HK-2 (cell line): Measurements from ENCODE around the gene POU2AF1.
A peak's percentile ranks its signal among the peaks of the same experiment; 100 is the strongest.

ENCODE experiments used
- DNase-seq: peaks from one replicate; pipeline ENCODE4 v3.0.0-alpha.2; 2018; ENCODE audit not compliant: unreplicated experiment

The POU2AF1 gene, protein sequence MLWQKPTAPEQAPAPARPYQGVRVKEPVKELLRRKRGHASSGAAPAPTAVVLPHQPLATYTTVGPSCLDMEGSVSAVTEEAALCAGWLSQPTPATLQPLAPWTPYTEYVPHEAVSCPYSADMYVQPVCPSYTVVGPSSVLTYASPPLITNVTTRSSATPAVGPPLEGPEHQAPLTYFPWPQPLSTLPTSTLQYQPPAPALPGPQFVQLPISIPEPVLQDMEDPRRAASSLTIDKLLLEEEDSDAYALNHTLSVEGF

DNA sequence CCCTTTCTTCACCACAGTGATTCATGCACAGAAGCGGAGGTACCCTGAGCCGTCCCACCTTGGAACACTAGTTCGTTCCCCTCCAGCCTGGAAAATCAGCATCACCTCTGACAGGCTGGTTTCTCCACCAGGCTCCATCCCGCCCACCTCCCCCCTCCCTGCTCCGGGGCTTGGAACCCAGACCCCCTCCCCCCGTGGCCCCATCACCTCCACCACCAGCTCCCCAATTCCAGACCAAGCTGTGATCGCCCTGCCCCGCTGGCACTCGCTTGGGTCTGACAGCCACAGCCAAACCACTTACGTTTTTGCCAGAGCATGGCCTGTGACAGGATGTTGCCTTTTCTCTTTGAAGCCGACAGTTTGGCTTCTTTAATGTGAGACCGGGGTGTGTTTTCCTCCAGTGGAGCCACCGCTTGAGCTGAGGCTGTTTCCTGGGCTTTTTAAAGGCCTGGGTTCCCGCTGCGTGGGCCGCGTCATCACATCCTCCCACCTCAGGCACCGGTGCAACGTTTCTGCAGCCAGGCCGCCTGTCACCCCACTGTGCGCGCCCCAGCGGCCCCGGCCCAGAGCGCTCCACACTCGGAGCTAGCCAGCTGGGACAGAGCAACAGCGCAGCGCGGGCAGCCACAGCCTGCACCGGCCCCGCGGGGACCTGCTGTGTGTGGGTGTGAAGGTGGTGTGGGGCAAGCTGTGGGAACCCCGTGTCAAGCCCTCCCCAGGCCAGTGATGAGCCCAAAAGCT is at the start of gene POU2AF1:
TSS of gene POU2AF1 (minus strand) at position 415 of the 741 bp plus-strand sequence. CDS start at position 317, 98 bp downstream.
- no peak for DNase-seq

DNA sequence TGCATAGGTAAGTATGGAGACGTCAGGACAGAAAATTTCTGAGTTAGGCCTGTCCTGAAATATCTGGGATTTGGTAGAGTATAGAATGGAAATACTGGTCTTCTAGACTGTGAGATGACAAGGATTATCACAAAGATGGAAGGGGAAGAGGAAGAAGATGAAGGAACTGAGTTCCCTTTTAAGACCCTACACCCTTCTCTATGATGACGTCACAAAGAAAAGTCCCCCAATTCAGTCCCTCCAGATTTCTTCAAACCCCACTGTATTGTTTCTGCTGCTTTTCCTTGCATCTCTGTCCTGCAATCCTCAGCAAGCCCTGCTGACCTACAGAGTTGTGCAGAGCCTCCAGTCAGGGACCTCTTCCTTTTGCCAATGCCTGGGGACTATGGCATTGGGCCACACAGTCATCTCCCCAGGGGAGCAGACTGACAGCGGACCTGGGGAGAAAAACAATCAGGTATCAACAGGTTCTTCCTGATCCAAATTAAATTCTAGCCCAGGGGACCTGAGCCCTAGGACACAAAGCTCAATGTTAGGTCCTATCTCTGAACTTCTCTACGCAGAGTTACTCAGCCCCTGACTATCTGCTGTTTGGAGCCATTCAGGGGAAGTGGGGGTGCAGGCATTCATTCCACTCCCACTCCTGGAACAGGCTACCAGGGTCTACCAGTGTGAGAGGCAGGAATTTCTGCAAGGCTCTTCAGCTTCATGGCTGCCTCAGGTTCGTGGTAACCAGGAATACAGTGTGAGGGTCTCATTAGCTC is 49.2 kb upstream of the POU2AF1 start:
- DNase-seq, result no peak

DNA sequence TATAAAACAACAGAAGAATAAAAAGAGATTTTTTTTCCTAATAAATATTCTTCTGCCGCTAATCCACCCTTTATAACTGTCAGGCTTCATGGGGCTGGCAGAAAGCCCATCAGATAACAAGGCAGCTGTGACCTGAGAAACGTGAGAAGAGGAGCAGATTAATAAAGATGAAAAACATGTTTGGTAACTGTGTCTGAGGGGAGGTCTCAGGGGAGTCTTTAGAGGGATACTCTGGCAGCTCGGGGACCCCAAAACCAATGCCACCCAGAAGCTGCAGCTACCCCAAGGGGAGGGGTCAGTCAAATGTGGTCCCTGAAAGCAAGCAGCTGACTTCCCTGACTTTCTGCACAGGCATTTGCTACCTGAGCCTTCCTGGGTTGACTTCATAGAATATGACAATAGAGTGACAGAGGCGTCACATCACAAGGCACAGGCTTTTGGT is 48.4 kb upstream of the POU2AF1 start:
- no peak for DNase-seq

DNA sequence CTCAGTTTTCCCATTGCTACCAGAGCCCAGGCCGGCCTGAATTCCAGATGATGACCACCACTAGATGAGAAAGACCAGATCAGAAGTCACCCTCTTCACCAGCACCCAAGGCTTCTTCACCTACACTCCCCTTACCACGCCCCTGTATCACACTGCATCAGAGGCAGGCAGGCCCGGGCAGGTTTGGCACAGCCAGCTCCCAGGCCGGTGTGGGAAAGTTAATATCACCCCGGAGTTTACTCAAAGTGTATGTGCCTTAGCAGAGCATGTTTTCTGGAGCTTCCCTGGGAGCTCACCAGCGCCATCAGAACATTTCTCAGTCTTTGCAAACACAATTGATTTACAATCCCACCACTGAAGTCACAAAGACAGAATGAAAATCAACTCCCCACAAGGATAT is 47.5 kb upstream of the POU2AF1 start:
- DNase-seq, result no peak

DNA sequence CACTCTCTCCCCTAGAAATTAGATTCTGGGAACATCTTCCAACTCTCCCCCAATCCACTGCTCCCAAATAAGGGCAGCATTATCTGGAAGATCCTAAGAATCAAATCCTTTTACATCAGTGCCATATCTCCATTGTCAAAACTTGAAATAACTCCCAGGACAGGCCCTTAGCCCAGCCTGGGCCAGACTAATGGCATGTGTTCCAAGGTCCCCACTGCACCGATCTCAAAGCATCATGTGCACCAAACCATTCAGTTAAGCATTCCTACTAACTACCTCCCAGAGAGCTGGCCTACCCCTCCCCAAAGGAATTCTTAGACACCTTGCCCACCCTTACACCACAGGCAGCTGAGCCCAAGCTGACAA is 44.2 kb upstream of the POU2AF1 start:
- DNase-seq, result no peak

DNA sequence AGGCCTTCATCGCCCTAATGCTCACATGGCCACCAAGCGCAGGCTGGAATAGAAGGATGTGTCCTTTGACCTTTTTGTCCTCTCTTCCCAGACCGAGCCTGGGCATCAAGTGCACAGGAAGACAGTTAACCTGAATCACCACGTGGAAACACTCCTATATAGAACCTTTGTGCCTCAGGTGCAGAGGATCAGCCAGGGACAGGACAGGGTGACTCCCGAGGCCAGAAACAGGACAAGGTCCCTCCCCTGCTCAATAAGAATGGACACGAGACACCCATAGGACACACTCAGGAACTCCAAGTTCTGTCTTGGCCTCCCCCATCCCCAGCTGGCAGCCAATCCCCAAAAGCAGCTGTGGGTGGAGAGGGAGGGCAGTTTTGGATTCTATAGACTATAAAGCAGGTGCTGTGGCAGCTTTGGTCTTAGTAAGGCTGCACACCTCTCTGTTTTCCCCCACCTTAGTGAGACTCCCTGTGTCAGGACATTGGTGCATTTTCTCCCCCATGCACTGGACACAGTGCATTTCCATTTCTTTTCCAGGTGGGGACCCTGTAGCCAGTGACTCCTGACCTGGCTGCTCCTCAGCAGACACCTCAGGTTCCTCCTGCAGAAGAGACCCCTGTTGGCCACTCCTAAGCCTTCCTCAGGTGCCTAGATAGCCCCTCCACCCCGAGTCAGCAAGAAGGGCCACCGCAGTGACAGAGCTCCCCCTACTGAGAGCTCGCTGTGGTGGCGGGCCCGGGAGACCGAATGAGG is 43.6 kb upstream of the POU2AF1 start:
- peak; percentile 20 for DNase-seq

DNA sequence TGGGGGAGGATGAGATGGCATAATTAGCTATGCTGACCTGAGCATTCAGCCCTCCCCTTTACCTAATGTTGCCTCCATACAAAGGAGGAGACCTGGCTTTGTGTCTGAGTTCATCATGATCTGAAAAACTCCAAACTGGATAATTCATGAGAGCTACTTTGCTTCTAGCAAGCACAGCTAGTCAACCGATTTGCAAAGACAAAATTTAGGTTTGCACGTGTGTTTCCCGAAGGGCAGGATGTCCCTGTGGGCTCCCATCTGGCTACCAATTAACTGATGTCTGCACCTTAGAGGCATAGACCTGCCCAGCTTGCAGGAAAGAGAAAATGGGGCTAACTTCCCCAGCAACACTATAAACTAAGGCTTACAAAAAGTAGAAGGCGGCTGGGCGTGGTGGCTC is 42.2 kb upstream of the POU2AF1 start:
- no peak for DNase-seq

DNA sequence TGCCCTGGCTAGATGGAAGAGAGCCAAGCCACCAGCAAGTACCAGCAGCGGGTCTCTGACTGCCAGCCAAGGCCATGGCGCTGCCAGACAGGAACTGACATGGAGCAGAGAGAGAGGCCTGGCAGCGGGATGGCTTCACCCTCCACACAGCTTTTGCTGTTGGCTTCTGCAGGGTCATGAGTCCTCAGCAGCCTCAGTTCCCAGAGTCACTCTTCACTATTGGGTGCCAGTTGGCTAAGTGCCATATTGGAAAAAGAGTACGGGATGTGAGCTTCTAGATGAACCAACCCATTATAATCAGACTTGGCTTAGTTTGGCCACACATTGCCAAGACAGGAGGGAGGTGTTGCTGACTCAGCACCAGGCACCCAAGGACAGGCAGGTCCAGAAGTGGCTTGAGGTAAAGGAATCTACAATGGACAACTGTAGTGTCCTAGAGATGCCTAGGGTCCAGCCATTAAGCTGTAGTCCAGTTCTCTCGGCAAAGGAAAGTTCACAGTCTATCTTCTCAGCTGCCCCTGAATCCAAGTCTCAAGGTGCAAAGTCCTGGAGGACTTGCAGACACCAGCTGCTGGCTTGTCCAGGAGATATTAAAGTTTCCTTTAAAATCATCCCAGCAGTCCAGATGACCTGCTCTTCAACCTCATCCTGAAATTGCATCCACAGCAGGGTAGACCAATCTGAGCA is 40.7 kb upstream of the POU2AF1 start:
- DNase-seq, result no peak

DNA sequence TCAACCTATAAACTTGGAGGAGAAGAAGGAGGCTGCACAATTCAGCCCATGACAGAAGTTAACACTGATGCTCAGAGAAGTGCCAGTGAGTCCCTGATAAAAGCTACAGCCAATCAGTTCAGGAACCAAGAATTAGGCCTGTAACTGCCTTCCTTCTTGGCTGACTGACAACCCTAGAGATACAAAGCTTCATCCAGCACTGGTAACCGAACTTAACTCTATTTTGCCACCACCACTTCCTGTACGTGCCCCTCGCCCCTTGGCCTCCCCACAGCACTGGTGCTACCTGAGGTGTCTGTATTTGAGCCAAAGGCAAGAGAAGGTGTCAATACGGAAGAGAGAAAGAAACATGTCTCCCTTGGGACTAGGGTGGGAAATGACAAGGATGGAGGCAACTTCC is 40.1 kb upstream of the POU2AF1 start:
- DNase-seq, result no peak

DNA sequence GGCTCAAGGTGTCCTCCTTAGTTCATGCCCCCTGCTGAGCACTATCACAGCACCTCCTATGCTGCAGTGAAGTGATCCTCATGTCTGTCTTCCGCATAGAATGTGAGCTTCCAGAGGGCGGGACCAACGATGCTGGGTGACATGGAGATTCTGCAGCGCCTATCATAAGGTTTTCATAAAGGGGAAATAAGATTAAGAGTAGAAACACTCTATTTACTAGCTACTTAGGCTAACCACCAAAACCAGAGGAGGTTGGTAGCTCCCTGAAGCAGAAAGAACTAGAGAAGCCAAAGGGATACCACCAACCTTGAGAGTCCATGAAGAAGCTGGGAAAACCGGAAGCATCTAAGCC is 39.3 kb upstream of the POU2AF1 start:
- DNase-seq, result no peak

DNA sequence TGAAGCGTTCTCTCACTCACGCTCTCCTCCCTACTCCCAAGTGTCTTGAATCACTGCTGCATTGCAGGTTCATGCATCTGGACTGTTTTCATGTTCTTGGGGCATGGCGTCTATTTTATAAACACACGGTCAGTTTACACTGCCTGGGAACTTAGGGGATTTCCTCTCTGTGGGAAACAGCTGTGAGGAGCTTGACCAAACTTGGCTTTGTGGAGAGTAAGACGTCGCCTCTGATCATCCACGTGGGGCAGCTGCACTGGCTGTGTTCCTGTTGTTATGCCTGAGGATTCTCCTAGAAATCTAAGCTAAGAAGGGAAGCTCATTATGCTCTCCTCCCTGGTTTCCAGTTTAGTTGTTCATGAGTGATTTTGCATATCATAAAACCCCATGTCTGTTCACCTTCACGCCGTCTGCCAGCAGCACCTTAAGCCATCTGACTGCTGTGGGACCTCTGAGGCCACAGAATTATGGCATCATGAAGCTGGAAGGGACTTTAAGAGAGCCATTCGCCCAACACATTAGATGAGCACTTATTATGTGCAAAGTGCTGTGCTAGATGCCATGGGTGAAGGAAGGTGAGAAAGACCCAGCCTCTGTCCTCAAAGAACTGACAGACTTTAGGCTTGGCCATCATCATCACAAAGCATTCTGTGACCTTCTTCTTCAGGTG is 38.8 kb upstream of the POU2AF1 start:
- no peak for DNase-seq

DNA sequence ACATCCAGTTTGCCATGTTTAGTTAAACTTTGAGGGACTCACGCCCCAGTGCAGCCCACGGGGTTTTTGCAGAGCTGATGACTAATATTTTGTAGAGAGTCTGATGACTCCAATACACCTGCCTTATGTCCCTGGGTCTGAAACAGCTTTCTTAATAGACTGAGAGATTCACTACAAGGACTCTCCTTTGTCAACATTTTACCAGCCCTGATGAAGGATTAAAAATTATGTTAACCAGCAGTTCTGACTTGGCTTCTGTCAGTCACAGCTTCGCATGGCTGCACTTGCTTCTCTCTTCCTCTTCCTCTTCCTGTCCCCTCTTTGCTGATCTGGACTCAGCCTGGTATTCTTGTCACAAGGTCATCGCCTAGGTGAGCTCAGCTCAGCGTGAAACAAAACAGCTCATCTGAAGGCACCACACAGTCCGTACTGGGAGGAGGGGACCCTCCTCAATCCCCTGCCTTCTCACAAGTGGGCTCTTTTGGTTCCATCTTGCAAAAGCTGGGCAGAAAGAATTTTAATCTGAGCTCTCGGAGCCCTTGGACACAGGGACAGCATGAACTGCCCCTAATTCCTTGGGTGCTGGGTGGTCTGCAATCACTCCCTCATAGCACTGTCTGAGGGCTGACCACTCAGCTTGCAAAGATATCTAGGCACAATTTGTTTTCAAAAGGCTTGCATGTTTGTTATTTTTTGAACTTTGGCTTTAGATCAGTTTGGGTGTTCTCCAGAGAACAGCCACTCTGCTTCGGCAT is 38.1 kb upstream of the POU2AF1 start:
- DNase-seq, result no peak

DNA sequence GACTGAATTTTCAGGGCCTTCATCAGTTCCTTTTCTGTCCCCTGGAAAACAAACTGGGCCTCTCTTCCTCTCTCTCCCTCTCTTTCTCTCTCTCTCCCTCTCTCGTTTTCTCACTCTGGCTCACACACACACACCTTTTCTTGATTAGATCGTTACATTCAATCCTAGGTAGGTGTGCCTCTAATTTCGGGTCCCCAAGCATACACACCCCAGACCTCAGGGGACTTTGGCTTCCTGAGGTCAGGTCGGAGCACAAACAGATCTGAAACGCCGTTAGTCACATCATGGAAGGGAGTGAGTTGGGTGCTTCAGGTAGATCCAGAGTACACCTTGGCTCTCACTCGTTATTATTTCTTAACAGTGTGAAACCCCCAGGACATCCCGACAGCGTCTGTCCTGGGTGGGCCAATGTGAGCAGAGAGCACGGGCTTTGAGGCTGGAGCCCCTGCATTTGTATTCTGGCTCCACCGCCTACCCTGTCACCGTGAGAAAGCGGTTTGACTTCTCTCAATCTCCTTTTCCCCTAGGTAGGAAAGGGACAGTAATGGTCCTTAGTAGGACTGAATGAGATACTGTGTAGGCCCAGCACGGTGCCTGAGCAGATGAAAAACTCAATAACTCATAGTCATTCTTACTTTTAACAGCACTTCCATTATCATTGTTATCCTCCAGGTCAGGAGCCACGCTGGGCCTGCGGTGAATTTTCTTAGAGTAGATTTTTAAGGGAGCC is 37.3 kb upstream of the POU2AF1 start:
- DNase-seq, result no peak

DNA sequence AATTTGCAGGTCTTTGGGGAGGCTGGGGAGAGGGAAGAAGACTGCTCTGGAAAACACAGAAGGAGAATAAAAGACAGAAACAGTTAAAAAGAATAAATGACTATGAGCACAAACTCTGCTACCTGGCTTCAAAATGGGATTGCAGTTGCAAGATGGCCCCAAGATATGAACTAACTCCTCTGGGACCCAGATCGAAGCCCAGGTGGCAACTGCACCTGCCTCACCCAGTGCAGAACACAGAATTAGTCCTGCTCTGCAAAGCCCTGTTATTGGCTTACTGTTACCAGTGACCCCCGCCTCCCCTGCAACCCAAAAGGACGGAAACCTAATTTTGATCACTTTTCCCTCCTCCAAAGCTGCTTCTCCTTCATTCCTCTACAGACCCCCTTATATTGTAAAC is 35.9 kb upstream of the POU2AF1 start:
- no peak for DNase-seq

DNA sequence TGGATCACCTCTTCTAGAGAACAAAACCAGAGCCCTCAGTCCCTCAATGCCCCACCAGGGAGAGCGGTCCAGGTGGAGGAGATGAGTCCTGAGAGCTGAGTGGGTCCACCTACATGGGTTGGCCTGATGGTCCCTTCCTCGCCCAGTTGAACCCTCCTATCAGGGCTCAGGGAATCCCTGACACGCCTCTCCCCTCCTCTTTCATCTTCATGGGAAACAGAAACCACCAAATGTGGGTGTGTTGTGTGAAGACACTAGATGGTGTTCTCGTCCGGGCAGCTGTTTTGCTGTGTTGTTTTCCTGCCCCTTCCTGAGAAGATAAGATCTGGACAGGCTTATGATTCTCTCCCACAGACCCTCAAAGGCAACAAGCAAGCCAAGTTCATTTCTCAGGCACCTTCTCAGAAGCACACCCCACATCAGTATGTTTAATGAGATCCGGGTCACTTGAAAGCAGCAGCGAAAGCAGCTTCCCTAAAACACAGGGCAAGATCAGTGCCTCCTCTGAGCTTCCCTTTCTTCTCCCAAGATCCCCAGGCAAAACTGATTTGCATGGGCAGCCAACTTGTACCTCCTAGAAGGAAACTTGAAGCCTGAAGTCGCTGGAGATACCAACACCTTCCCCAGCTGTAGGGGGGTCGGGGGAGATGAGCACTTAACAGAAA is 35.3 kb upstream of the POU2AF1 start:
- no peak for DNase-seq

DNA sequence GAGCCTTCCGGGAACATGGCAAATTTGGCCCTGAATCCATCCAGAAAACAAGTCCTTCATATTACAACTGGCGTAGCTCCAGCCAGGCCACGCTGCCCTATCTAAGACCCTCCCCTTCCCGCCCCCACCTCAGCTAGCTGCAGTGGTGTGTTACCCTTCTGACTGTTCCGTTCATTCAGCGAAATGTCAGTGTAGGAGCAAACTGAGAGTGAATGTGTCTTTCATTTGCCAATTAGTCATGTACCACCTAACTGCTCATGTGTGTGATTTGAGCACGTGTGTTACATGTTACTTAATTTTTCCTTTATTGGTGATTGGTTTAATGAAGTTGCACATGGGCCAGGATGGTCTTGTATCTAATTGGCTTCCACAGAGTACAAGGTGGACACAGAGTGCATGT is 34.8 kb upstream of the POU2AF1 start:
- no peak for DNase-seq

DNA sequence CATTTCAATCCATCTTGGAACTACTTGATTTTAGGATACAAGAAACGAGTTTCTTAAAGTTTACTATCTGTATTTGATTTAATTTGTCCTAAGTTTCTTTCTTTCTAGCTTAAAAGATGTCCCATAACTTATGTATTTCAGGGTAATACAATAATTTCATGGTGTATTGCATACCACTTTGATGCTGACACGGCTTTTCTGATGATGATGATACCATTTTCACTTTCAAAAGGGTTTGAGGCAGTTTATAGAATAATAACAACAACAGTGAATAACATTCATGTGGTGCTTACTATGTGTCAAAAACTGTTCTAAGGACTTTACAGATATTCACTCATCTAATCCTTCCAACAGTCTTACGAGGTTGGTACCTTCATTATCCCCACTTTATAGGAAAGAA is 33.2 kb upstream of the POU2AF1 start:
- no peak for DNase-seq

DNA sequence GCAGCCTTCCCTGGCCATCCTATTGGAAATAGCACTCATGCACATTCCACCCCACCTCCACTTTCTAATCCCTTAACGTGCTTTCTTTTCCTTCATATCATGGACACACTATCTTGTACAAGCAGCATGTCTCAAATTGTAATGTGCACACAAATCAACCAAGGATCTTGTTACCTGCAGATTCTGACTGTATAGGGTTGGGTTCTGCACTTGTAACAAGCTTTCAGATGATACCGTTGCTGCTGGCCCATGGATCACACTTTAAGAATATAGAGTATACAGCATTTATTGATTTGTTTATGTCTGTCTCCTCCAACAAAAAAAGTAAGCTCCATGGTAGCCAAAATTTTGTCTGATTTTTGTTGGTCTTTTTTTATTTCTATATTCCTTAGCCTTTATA is 32.4 kb upstream of the POU2AF1 start:
- no peak for DNase-seq

DNA sequence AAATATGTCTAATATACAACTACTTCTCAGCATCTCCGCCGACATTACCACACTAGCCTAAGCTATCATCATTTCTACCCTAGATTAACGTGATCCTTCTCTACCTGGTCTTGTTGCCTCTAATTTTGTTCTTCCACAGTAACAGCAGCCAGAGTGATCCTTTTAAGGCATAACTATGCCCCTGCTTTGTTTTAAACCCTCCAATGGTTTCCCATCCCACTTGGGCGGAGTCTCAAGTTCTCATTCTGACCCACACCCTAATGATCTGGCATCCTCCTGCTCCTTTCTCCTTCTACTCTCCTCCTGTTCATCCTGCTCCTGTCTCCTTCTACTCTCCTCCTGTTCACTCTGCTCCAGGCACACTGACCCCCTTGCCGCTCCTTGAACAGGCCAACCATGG is 31.9 kb upstream of the POU2AF1 start:
- DNase-seq, result no peak
